Ammon's horn (tissue), 1 donor: ENCODE results near the gene ATXN2.
"Not testable (repeated sequence)": the region's sequence is repeated elsewhere in the genome, so short reads cannot be mapped to it uniquely, and the experiment has no call there.

Experiments
- DNase-seq: peaks from one replicate; pipeline ENCODE4 v3.0.0-alpha.2; 2016; ENCODE audit warnings: low spot score

Gene ATXN2

DNA sequence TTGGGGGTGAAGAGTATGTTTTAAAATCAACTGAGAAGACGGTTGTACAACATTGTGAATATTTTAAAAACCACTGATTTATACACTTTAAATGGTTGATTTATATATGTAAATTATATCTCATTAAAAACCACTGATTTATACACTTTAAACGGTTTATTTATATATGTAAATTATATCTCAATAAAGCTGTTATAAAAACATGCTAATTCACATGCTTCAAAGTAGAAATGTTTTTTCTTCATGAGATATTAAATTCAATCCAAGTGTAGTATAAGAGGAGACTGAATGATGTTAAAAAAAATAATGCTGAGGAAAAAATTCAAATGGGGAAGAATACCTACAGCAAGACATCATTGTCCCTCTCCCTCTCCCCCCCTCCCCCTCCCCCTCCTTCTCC, 92.9 kb downstream of the ATXN2 start:
- no peak for DNase-seq

DNA sequence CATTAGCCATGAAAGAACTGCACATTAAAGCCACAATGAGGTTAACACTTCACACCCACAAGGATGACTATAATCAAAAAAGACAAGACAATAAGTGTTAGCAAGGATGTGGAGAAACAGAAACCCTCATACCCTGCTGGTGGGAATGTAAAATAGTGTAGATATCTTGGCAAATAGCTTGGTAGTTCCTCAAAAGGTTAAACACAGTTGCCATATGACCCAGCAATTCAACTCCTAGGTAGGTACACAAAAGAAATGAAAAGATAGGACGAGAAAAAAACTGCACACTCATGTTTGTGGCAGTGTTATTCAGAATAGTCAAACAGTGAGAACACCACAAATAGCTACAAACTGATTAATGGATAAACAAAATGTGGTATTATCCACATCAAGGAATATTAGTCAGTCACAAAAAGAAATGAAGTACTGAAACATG, 93.5 kb downstream of the ATXN2 start:
- DNase-seq = no peak

DNA sequence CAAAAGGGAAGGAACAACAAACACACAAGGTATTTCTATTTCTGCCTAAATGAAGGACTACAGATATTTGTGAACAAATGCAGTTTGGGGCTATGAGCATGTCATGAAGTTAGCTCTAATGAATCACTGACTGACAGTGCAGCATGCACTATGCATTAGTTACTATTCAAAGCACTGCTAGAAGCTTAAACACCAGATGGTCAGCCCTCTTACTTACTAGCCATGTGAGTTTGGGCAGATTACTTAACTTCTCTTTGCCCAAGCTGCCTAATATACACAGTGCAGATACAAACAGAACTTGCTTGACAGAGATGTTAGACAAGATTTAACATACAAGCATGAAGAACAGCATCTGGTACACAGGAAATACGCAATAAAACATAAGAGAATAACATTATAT, 96.0 kb downstream of the ATXN2 start:
- DNase-seq = peak; percentile 43

DNA sequence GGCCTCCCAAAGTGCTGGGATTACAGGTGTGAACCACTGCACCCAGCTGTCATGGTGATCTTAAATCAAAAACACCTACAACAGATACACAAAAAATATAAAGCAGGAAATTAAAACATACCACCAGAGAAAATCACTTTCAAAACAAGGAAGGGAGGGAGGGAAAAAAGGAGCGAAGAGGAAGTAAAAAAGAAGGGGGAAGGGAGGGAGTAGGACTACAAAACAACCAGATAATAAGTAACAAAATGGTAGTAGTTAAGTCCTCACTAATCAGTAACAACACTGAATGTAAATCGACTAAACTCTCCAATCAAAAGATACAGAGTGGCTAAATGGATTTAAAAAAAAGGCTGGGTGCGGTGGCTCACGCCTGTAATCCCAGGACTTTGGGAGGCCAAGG, 104.4 kb downstream of the ATXN2 start:
- DNase-seq = no peak

DNA sequence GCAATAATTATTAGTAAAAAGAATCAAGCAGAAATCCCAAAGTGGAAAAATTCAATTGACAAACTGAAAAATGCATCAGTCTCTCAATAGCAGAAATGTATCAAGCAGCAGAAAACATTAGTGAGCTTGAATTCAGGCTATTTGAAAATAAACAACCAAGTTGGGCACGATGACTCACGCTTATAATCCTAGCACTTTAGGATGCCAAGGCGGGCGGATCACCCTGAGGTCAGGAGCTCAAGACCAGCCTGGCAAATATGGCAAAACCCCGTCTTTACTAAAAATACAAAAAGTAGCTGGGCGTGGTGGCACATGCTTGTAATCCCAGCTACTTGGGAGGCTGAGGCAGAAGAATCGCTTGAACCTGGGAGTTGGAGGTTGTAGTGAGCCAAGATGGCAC, 106.1 kb downstream of the ATXN2 start:
- DNase-seq = not testable (repeated sequence)

DNA sequence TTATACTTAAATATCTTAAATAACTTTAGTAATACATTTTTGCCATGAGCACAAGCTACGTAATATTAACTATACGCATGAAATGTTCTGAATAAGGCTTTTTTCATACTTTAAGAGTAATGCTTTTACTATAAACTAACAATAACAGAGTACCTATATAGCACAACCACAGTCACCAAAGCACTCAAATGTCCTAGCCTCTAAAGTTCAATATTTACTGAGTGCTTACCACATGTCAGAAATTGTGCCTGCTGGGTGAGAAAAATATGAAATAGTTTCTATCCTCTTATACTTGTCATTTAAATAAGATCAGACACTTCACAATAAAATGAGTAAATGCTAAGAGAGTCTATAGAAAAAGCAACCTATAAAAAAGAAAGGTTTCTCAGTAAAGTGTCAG, 110.3 kb downstream of the ATXN2 start:
- DNase-seq = no peak

DNA sequence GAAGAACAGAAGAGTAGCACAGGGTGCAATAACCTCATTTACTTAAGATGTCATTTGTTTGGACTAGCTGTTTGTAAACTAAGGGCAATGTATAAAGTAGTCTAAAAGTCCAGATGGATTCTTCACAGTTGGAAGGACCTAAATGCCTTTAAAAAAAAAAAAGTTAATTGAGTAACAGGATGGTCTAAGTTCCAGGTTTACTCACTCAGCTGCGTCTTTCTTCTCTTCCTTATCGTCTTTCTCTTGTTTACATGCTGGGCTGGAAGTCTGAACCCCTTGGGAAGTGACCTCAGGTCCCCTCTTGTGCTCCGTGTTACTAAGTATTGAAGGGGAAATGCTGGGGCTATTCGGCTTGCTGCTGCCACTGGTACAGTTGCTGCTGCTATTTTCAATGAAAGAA, 110.8 kb downstream of the ATXN2 start:
- DNase-seq = no peak

DNA sequence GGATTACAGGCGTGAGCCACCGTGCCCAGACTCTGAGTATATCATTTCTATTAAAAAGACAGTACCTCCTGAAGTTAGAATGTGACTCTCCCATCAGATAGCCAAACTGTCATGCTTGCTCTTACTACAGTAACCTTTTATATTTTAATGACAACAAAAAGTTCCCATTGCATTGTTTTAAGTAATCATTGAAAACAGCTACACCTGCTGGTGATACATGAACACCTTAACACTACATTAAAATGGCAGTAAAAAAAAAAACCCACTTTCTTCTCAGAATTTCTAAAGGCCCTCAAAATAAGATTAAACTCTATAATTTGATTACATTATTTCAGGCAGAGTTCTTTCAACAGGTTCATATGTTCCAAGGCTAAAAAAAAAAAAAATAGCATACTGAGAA, 116.7 kb downstream of the ATXN2 start:
- DNase-seq = no peak

DNA sequence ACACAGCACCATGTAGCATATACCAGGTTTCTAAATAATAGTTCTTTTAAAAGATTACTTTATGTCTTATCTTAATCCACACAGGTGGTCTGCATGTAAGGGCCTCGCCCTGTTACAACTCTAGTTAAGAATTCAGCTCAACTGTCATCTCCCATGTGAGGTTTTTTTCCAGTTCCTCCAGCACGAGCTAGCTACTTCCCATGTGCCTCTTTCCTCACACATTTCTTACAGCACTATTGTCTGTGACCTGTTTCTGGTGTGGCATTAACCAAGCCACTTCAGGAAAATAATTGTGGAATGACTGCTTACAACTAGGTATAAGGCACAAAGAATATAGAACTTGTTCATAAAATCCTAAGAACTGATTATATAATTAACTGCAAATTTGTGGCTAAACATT, 127.9 kb downstream of the ATXN2 start:
- no peak for DNase-seq

DNA sequence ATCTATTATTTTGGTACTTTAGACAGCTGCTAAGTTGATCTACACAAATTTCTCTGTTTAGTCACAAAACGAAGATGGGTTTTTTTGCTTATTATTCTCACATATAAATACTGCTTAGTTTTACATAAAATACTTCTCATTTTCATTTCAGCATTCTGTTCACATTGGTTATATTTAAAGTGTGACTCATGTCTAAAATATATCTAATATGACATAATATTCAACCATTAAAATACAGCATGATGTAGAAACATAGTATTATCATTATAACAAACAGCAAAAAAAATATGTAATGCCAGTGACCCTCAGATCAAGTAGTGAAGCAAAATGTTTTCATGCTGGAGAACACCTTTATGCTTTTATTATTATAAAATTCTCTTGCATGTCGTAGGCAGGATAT, 129.7 kb downstream of the ATXN2 start:
- DNase-seq = no peak

DNA sequence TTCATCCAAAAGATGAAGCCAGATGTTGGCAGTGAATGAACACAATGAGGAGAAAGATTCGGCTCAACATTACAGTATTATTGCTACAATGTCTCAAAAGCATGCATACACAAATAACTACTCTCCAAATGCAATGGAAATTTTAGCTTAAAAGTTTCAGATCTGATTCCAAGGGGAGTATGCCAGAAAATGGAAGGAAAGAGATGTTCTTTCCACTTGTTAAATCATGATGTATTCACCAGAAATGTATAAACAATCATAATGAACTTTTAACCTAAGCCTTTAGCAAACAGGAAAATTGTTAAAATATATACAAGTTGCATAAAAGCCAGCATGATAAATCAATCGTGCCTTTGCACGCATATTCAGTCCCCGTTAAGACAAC, 131.3 kb downstream of the ATXN2 start:
- no peak for DNase-seq

DNA sequence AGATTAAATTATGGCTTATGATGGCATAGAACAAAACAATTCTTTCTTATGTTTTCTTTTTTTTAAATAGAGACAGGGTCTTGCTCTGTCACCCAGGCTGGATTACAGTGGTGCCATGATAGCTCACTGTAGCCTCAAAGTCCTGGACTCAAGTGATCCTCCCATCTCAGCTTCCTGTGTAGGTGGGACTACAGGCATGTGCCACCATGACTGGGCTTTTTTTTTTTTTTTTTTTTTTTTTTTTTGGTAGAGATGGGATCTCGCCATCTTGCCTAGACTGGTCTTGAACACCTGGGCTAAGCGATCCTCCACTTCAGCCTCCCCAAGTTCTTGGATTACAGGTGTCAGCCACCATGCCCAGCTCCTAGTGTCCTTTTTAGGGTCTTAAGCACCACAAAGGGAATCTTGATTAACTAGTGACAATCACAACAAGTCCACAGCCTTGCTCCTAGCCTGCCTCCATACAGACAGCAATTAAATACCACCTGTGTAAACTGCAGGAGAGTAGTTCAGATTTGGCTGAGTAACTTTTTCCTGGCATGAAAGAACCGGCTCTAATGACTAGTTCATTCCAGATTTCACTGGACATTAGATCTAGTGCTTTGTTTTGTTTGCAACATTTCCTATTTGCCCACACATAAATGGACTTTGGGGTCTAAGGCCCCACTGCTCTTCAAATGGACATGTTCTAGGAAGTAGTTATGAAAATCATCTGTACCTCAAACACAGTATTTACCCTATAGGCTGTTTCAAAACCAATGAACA, 131.8 kb downstream of the ATXN2 start:
- DNase-seq = no peak

DNA sequence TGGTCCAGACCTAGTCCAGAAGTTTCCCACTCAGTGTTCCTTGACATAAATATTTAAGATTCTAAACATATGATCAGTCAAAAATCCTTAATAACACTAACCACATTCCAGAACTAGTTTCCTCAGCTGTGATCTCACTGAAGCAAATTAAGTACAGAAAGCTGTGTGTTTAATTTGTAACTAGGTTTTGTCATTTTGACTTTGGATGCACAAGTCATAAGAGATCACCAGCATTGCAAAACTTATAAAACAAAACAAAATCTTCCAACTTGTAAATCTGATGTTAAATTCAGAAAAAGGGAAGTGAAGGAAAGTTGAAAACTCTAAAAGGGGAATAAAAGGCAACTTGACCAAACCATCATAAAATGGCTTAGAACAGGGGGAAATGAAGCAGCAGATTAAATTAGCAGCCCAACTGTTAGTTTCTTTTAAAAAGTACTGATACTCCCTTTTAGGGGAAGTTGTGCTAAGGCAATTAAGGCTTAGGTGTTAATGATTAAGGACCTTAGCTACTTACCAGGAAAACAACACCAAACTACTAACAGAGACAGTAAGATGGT, 136.8 kb downstream of the ATXN2 start:
- DNase-seq = no peak

DNA sequence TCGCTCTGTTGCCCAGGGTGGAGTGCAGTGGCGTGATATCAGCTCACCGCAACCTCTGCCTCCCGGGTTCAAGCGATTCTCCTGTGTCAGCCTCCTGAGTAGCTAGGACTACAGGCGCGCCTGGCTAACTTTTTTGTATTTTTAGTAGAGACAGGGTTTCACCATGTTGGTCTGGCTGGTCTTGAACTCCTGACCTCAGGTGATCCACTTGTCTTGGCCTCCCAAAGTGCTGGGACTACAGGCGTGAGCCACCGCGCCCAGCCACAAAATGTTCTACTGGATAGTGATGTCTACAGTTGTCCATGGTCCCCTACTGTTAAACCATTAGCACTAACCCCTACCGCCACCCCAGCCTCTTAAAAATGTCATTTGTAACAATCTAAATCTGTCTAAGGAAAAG, 139.0 kb downstream of the ATXN2 start:
- DNase-seq = not testable (repeated sequence)

DNA sequence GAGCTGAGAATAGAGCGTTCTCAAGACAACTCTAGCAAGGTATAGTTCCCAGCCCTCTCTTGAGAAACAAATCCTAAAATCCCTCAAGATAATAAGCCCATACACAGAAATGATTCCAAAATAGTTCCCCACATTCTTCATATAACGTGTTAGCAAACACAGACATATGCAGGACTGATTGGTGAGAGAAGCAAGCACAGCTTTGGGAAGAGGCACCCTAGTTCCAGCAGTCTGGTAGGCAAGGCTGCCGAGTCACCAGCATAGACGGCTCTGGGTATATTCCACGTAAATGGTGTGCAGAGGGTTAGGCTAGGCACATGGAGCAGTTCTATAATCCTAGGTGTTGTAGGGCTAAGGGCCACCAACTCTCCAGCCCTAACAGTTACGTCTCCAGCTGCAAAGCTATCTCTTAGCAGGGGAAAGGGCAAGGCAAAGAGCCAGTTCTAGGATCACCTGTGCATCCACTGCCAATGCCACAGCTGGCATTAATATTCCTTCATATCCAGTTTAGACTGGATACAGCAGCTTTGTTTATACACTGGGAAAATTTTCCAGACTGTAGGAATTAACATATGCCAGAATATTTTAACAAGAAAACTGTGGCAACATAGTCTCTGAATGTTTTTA, 140.5 kb downstream of the ATXN2 start:
- DNase-seq = no peak

DNA sequence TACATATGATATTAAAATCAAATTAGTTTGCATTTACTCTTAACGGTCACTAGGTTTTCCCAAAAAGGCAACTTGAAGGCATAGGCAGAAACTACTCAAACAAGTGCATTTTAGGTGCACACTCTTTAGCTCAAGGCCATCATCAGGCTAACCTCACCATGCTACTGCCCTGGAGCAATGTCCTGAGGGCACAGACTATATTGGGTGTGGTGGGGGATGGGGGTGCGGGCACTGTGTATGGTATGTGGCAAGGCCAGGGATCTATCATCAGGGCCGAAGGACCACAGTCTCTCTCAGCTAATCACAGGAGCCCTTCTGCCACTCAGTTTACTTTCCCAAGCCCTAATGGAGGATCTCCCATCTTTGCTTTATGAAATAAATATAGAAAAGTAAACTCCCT, 141.5 kb downstream of the ATXN2 start:
- DNase-seq = no peak

DNA sequence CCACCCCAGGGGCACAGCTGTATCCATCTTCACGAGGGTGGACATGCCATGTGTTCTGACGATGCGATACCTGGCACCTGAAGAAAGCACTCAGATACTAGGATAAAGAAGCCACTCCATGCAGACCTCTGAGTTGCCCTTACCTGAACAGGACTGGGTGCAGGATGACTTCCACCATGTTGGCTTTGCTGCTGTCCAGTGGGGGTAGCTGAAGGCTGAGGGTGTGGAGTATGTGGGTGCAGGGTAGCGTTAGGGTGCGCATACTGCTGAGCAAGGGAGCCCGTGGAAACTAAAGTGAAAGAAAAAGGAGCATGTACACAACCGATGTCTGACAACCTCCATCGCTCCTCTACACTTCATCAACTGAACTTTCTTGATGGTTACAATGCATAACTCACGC, 142.0 kb downstream of the ATXN2 start:
- no peak for DNase-seq

DNA sequence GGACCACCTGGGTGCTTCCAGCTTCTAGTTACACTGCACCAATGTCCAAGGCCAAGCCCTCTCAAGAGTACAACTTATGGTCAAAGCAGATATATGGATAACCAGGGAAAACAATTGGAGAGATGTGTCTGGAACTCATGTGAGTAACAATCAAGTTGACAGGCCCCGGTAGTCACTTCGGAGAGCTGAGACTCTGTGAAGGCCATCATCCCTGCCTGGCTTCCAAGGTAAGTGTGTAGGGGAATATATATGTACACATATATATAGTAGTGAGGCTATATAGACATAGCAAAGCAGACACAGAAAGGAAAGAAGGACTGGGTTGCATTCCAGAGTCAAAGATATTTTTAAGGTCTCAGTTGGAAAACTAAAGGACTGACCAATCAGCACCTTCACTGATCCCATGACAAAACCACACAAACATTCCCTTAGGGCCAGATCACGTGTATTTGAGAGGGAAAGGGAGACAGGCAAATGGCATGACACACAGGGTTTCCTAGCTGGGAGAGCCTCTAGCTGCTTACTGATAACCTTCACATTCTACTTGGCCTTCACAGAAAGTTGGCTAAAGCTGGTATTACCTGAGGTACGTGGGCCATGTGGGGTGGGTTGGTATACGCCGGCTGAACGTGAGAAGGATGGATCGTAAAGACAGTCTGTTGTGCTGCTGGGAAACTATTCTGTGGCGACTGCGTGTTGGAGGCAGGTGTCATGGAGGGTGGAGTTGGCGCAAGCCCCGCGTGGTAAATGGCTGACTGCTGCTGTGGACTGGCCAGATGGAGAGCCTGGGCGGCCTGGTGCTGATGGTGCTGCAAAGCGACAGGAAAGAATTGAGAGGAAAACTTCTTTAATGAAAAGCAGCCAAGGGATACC, 143.4 kb downstream of the ATXN2 start:
- DNase-seq = no peak

DNA sequence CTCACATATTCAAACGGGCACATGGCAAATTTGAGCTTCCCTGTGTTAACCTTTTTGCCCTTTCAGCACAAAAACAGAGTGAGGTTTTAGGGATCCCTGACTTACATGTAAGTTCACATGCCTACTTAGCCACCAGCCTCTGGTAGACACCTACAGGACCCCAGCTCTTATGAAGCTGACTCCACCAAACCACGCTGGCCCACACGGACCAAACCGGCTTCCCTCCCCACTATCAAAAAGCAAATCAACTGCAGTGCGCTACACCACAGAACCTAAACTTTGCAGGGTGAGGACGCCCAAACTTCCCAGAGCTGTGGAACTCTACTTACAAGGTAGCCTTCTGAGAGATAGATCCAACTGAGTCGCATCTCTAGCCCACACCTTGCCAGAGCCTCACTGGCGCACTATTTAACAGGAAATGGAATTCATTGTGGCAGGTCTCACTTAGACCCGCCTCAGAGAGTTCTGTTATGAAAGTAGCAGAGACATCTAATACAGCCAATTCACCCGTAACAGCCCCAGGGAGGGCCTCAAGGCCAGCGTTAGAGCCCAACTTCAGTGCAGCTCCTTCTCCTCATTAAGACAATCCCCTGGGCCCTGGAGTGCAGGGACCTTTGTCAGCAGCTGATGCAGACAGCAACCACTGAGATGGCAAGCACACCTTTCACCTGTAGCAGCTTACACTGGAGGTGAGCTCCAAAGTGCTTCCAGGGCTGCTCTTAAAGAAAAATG, 144.2 kb downstream of the ATXN2 start:
- no peak for DNase-seq

DNA sequence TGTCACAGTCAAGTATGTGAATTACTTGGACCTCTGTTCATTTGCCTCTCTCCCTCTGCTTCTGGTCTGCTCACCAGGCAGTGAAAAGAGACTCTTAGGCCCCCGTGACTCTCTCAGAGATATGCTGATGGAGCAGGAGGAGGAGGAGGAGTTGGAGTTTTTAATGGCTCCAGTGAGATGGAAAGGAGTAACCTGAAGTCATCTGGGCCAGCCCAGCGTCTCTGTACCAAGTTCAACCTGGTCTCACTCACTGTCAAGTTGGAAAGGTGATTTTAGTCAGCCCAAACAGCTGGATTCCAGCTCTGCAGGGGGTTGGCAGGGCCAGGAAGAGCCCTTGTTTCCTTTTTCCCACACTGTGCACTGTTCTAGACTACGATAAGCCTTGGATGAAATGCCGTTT, 144.8 kb downstream of the ATXN2 start:
- DNase-seq = no peak

DNA sequence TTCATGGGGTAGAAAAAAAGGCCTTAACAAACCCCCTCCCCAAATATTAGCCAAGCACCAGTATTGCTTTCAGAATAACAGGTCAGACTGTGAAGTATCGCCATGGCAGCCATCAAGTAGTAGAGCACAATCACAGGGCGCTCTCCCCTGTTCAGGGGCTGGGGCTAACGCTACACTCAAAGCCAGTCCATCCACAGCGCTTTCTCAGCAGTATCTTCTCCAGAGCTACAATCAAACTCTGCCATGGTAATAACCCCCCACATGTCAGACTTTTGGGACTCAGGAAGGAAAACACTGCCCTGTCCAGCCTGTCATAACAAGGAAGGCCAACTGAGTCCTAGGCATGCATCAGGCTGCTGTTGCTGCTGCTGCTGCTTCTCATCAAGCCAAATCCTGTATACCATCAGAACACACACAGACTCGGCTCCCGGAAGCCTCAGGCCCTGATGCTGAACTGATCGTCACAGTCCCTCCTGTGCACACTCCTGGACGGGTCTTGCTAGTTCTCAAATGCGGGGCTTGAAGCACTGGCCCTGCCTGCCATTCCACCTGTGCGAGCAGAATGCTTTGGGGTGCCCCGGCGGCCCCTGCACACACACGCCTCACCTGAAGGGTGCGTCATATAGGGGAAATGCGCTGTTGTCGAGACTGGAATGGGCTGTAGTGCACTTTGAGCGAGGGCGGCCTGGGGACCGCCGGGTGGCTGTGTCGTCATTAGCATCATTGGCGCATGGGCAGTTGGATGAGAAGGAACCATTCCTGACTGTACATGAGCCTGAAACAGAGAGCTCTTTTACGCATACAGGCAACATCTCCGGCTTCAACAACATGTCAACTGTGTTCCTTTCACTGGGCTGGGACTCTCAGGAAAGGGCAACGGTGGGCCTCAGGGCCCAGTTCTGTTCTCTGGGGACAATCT, 145.8 kb downstream of the ATXN2 start:
- peak; percentile 70 for DNase-seq
